Eye (tissue), 1 donor: ENCODE data around the gene ANKRD35.
"Not testable (repeated sequence)": the region's sequence is repeated elsewhere in the genome, so short reads cannot be mapped to it uniquely, and the experiment has no call there.

ENCODE experiments used
- DNase-seq: peaks from one replicate; pipeline ENCODE4 v3.0.0-alpha.2; 2015

Gene ANKRD35

DNA sequence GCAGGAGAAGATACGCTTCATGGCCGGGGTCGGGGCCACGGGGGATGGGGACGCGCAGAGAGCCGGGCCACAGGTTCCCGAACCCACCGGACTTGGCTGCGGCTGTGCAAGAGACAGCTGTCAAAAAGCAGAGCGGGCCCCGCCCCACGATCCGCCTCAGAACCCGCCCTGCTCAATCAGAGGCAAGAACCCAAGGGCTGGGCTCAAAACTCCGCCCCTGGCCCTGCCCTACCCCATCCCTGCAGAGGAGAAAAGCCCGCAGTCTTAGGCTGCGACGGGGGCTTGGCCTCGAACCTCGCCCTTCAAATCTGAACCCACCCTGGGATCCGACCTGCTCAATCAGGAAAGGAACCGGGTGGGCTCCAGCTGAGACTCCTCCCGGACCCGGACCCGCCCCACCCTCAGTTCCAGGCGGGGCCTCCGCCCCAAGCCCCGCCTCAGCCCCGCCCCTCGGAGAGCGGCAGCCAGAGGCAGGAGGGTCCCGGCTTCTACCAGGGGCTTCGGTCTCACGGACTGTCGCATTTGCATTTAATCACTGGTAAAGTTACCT lies at the start of gene ANKRD35:
Gene ANKRD35, minus strand, starts transcription at position 129 of the 550 bp plus-strand sequence. Its CDS starts 108 bp downstream, at position 21.
- peak; percentile 90 for DNase-seq

DNA sequence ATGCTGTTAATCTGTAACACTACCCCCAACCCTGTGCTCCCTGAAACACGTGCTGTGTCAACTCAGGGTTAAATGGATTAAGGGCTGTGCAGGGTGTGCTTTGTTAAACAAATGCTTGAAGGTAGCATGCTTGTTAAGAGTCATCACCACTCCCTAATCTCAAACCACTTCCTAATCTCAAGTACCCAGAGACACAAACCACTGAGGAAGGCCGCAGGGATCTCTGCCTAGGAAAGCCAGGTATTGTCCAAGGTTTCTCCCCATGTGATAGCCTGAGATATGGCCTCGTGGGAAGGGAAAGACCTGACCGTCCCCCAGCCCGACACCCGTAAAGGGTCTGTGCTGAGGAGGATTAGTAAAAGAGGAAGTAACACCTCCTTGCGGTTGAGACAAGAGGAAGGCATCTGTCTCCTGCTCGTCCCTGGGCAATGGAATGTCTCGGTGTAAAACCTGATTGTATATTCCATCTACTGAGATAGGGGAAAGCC lies 46.9 kb upstream of the ANKRD35 start:
- DNase-seq: not testable (repeated sequence)

DNA sequence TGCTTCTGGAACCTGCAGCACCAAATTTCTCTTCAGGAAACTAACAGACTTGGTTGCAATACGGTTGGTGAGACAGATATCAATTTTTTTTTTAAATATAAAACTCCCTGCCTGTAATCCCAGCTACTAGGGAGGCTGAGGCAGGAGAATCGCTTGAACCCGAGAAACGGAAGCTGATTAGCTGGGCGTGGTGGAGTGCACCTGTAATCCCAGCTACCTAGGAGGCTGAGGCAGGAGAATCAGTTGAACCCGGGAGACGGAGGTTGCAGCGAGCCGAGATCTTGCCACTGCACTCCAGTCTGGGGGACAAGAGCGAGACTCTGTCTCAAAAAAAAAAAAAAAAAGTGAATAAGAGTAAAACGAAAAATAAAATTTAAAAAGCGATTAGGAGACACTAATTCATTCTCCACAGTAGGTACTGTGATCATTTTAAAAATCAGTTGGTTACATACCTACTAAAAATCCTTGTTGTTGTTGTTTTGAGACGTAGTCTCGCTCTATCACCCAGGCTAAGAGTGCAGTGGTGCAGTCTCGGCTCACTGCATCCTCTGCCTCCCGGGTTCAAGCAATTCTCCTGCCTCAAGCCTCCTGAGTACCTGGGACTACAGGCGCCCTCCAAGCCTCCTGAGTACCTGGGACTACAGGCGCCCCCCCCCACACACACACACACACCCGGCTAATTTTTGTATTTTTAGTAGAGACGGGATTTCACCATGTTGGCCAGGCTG lies 42.4 kb upstream of the ANKRD35 start:
- no peak for DNase-seq

DNA sequence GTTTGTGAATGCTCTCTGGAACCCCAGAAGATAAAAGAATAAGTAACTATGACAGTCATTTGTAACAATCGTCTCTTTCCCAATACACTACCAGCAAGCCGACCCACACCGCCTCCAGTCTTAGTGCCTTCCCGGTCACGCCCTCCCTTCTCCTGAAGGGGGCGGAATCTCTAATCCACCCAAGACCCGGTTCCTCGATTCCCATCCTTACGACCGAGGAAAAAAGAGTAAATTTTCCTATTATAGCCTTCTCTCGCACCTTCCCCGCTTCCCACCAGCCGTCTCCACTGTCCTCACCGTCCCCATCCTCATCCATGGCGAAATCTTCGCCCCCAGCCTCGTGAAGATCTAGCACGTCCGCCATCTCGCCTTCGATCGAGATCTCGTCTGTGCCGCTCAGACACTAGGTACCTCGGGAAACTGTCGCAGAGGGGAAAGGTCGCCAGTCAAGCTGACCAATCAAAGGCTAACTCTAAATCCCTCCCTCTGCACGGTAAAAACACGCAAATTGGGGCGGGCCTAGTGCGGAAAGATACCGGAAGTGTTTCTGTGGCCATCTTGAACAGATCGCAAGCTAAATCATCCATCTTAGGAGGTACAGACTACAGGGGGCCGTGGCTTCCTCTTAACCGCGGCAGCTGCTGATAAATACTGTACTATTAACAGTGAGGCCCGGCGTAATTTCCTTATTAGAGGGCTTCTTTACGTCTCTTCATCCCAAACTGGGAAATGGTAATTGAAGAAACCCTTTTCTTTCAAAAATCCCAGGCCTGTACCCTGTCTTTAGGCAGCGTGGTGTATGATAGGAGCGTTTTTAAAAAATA lies 41.6 kb upstream of the ANKRD35 start, which contains the start of gene RBM8A:
Gene RBM8A, minus strand, starts transcription at position 422 of the 824 bp plus-strand sequence. Its CDS starts 58 bp downstream, at position 364.
- peak; percentile 99 for DNase-seq

- no peak for DNase-seq
Observed at GRCh38 chr1:145926686-145927062, 41.0 kb upstream of the ANKRD35 start.

GRCh38 chr1:145922266-145922665 lies 36.6 kb upstream of the ANKRD35 start:
- no peak for DNase-seq

DNA sequence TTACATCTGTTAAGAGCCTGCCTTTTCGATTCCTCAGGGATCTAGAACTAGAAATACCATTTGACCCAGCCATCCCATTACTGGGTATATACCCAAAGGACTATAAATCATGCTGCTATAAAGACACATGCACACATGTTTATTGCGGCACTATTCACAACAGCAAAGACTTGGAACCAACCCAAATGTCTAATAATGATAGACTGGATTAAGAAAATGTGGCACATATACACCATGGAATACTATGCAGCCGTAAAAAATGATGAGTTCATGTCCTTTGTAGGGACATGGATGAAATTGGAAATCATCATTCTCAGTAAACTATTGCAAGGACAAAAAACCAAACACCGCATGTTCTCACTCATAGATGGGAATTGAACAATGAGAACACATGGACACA lies 34.6 kb upstream of the ANKRD35 start:
- DNase-seq: not testable (repeated sequence)

DNA sequence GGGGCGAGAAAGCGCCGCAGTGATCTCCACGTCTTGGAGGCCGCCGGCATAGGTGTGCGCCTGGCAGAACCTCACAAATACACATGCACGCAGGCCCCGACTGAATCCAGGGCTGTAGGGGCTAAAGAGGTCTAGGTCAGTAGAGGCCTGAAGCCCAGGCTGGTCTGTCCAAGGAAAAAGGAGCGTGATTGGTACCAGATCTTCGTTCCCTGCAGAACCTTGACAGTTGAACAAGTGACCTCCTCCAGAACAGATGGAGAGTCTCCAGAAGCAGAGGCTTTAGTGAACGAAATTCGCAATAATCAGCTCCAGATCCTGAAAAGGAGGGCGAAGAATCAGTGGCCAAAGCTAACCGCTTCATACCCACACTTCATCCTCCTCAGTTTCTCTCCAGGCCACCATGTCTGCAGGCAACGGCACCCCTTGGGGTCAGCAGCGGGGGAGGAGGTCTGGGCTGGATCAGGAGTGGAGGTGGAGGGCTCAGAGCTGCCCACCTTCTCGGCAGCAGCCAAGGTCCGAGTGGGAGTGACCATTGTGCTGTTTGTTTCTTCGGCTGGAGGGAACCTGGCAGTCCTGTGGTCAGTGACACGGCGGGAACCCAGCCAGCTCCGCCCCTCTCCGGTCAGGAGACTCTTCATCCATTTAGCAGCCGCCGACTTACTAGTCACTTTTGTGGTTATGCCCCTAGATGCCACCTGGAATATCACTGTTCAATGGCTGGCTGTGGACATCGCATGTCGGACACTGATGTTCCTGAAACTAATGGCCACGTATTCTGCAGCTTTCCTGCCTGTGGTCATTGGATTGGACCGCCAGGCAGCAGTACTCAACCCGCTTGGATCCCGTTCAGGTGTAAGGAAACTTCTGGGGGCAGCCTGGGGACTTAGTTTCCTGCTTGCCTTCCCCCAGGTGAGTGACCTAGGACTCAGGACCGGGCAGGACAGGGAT lies 33.6 kb upstream of the ANKRD35 start:
- DNase-seq: peak; percentile 69

DNA sequence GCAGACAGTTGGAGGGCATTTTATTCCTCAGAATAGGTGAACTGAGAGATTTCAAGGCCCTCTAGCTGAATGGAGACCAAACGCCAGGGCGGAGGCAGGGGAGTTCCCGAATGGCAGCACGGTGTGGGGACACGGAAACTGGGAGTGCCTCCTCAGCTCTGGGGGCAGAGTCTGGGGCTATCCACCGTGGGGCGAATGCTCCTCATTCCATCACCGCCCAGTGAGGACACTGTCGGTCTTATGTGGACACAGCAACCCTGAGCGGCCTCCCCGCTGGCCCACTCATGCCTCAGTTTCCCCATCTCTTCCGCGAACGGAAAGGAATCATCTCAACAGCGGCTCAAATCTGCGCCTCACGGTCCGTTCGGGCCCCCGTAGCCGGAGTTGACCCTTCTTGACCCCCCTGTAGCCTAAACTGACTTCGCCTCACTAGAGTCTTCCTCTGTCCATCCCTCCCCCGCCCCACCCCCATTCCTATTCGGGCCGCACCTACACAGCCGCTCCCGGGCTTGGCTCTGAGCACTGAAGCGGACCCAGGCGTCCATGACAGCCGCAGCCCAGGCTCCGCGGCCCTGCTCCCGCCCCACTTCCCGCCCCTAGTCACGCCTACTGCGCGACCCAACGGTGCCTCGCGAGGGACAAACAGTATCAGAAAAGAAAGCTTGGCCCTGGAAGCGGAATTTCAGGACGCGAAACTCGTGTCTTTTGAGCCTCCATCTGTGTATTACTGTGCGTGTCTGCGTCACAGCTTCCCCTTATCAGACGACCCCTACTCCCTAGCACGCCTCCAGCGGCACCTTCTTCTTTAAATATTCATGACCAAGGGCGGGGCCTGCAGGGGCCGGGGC lies 32.7 kb upstream of the ANKRD35 start, which contains the start of gene PEX11B:
Gene PEX11B, minus strand, starts transcription at position 574 of the 848 bp plus-strand sequence. Its CDS starts 29 bp downstream, at position 545.
- DNase-seq: peak; percentile 97

- no peak for DNase-seq
Observed at GRCh38 chr1:145917595-145917994, 31.9 kb upstream of the ANKRD35 start.

DNA sequence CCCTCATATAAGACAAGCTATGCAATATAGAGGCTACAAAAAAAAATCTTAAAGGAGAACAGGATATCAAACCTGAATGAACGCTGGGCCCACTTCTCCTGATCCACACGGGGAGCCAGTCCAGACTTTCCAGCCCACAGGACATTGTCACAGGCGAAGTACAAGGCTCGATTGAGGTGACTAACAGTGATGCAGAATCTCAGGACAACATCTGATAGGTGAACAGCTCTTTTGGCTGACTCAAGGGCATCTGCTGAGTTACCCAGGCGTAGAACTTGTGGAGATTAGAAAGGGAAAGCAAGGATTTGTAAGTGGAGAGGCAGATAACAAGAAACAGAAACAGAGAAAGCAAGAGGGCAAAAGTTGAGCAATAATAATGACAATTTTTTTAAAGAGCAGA lies 31.1 kb upstream of the ANKRD35 start:
- DNase-seq: no peak

- DNase-seq: no peak
Observed at GRCh38 chr1:145912128-145912641, 26.5 kb upstream of the ANKRD35 start.

- DNase-seq: no peak
Observed at GRCh38 chr1:145908653-145909052, 23.0 kb upstream of the ANKRD35 start.

DNA sequence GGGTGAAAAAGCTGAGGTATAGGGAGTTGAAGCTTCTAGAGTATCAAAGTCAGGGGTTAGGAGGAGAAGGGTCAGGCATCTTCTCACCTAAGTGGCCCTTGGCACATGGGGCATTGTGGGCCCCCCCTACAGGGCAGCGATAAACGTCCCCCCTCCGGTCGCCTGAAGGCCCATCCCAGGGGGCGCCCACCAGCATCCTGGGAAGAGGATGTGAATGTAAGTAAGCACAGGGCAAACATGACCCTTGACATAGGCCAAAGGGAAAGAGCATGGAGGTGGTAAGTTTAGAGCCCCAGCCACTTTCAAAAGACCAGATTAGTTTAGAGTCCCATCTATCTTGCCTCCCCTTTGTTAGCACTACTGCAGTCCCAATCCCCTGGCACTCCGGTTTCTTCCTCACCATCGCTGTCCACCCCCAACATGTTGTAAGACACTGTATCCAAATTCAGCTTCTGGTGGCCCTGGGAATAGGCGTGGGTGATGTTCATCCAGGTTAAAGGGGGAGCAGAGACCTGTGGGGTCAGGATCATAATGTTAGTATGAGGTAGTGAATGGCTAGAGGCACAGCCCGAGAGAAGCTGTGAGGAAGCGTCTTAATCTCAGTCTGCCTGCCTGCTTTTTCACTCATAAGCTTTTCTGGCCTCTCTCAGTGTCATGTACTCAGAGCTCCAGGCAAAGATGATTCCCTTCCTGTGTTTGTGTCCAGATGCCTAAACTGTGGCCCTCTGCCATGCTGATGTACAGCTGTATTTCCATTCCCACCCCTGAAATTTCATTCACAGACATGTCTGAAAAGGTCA lies 21.5 kb upstream of the ANKRD35 start:
- no peak for DNase-seq

- no peak for DNase-seq
Observed at GRCh38 chr1:145901312-145902021, 15.8 kb upstream of the ANKRD35 start.

DNA sequence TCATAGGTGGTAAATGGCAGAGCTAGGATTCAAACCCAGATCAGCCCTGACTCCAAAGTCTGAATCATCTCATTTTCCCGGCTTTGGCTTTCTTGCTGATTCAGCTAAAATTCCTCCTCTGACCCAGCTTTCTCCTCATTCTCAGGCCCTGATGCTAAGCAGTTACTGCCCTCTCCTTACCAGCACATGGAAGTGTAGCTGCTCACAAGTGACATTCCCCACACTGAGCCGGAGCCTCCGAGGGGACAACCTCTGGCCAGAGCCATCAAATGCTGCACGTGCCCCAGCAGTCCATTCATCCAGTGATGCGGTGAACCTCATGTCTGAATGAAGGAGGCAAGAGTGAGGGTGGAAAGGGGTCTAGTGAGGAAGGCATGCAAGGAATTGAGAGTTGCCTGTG lies 13.1 kb upstream of the ANKRD35 start:
- DNase-seq: no peak

GRCh38 chr1:145897969-145898368 lies 12.3 kb upstream of the ANKRD35 start:
- DNase-seq: no peak

DNA sequence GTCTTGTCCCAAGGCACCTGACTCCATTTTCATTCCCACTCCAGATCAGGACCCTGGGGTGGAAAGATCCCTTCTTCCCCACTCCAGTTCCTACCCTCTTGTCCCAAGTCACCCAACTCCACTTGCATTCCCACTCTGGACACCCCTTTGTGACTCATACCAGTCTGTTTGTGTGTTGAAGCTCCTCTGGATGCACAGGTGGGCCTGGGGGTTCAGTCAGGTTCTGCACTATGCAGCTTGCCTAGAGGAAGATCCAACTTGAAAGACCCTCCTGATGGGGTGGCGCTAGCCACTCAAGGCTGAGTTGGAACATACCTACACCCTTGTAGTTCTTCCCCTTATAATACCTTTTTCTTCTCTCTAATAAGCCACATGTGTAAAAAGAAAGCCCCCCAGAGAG lies 9.8 kb upstream of the ANKRD35 start:
- DNase-seq: no peak

DNA sequence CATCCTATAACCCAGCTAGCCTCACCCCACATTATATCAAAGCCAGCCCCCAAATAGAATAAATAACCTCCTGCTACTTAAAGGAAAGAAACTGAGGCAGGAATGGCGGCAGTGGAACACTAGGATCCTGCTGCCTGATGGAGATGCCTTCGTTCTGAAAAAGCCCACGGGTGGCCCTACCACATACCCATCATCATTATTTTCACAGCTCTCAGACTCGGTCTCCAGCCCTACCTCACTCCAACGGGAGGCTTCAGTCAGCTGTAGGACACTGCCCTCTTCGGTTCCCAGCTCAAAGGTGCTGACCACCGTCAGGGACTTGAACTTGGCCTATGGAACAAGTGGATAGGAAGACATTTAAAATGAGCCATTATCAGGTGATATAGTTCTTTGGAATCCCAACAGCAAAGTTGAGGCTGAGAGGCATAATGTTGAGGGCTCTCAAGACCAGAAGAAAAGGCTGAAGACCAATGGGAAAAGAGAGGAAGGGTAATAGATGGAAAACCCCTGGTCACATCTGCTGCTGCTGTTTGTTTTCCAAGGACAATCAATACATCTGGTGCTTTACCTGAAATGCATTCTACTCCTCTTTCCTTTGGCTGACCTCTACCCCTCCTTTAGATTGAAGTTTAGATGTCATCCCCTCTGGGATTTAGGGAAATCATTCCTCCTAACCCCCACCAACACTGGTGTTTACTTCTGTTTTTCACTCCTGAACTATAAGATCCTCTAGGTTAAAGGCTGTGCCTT lies 7.8 kb upstream of the ANKRD35 start:
- DNase-seq: no peak
